Stimulated activated CD8-positive, alpha-beta memory T cell treated with anti-CD3 and anti-CD28 coated beads, Interleukin-4, amount 100 ng/mL, for 4 hours (primary cell): ENCODE data around the gene TOP3A.
"Not testable (repeated sequence)": the region's sequence is repeated elsewhere in the genome, so short reads cannot be mapped to it uniquely, and the experiment has no call there.

Experiments used
- DNase-seq, 2 donors: peaks; one replicate each; pipeline ENCODE4 v3.0.0-alpha.2; 2020; ENCODE audit warnings: low read depth in 2 of 2, low spot score in 1 of 2

TOP3A gene

DNA sequence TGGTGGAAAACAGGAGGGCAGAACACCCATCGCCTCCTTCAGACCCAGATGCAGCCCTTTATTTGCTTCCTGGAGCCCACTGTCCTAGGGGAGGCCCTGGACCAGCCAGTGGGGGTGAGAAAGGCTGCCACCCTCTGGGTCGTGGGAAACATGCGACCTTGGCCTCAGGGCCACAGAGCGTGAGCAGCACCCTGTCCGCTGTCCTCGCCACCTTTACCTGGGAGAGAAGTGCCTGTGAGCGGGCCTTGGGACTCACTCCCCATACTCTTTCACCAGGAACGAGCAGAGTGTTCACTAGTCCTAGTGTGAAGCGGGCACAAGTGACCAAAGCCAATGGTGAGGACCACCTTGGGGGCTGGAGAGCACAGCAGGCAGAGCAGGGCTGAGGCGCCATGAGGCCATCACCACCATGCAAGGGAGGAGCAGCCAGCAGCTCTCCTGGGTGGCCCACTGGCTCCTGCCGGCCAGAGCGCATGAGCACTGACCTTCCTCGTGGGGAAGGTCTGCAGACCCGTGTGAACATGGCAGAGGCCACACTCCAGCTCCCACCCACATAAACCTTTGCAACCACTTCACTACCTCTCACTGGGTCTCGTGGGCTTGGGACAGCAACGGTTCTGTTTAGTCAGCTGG, 8.8 kb upstream of the TOP3A start:
- DNase-seq: no peak

GRCh38 chr17:18323007-18323406, 8.2 kb upstream of the TOP3A start:
- DNase-seq: no peak

- no peak for DNase-seq
Measured at GRCh38 chr17:18322522-18322921, 7.7 kb upstream of the TOP3A start.

DNA sequence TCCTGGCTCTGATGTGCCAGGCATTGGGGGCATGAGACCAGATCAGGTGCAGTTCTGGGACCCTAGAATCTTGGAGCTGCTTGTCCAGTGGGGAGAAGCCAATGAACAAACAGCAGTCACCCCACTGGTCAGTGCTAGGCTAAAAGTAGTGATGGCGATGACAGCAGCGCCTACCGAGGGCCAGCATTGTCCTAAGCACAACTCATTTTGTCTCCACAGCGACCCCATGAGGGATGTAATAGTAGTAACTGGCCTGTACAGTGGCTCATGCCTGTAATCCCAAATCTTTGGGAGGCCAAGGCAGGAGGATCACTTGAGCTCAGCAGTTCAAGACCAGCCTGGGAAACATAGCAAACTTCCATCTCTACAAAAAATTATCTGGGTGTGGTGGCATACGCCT, 6.5 kb upstream of the TOP3A start:
- DNase-seq: no peak

GRCh38 chr17:18320301-18320700, 5.5 kb upstream of the TOP3A start:
- DNase-seq: no peak

DNA sequence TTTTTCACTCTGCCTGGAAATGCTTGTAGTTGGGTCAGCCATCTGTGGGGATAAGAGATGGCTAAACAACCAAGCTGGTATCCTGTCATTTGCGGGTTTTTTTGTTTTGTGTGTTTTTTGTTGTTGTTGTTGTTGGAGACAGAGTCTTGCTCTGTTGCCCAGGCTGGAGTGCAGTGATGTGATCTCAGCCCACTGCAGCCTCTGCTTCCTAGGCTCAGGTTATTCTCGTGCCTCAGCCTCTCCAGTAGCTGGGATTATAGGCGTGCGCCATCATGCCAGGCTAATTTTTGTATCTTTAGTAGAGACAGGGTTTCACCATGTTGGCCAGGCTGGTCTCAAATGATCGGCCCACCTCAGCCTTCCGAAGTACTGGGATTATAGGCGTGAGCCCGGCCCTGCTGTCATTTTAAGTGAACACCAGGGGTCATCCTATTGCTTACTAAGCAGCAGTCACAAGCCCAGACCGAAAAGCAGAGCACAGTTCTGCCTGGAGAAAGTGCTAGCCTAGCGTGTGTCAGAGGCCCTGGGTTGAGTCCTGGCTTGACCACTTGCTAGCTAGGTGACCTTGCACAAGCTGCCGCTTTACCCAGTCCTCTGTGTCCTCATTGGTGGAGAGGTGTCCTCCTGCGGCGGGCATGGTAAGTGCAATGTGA, 4.9 kb upstream of the TOP3A start:
- DNase-seq: no peak

DNA sequence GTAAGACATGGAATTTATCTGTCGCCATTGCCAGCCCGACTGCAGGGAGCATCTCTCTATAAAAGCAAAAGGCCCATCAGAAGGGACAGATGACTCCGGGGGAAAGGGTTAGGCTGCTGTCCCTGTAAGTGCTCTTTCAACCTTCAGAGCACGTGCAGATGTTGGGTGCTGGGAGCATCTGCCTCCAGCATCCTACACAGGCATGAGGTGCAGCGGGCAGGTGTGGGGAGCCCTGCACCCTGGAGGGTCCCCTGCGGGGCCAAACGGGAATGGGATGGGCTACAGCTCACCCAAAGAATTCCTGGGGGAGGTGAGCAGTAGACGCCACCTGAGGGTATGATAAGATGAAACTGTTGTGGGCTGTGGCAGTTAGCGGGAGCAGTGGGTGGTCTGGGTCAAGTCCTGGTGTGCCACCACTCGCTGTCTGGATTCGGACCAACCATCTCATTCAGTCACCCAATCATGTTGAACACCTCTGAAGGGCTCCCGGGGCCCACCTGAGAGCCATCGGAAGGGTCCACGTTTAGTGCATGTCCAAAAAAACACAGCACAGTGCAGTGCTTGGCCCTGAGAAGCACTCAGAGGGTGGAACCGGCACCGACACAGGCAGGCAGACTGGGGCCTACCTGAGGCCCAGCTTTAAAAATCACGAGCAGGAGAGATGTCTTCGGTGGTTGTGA, 4.1 kb upstream of the TOP3A start:
- no peak for DNase-seq

GRCh38 chr17:18318117-18318516, 3.3 kb upstream of the TOP3A start:
- DNase-seq: no peak

GRCh38 chr17:18315961-18316360, 1.2 kb upstream of the TOP3A start:
- DNase-seq: no peak

- no peak for DNase-seq
Measured at GRCh38 chr17:18315562-18315922, 748 bp upstream of the TOP3A start.

DNA sequence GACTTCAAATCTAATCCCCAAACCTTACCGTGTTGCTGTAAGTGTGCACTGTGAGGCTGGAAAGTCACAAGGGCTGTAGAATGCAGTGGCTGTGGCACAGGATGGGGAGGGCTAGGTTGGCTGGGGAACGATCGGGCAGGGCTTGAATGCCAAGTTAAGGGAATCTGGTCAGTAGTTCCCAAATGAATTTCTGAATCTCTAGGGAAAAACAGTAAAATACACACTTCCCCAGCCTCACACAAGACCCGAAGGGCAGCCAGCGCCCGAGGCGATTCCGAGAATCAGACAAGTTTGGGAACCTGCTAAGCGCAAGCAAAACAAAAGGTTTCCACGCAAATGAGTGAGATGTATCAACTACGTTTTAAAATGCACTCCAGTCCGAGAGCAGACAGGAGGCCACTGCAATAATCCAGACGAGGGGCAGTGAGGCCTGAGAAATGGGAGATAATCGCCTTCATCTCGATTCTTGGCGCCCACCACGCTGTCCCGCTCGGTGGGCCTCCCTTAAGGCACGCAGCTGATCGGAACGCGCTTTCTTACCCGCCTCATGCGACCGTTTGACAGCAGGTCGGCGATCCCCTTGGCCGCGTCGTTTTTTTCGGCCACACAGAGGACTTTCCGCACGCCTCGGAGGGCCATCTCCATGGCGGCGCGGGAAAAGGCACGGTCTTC, 599 bp downstream of the TOP3A start:
- no peak for DNase-seq

DNA sequence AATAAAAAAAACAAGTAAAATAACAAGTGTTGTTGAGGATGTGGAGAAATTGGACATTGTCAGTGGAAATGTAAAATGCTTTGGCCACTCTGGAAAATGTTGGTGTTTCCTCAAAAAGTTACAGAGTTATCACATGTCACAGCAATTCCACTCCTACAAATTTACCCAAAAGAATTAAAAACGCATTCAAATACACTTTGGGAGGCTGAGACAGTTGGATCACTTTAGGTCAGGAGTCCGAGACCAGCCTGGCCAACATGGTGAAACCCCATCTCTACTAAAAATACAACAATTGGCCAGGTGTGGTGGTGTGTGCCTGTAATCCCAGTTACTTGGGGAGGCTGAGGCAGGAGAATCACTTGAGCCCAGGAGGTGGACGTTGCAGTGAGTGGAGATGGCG, 5.6 kb downstream of the TOP3A start:
- DNase-seq: no peak

GRCh38 chr17:18303206-18303605, 11.6 kb downstream of the TOP3A start:
- not testable (repeated sequence) for DNase-seq

DNA sequence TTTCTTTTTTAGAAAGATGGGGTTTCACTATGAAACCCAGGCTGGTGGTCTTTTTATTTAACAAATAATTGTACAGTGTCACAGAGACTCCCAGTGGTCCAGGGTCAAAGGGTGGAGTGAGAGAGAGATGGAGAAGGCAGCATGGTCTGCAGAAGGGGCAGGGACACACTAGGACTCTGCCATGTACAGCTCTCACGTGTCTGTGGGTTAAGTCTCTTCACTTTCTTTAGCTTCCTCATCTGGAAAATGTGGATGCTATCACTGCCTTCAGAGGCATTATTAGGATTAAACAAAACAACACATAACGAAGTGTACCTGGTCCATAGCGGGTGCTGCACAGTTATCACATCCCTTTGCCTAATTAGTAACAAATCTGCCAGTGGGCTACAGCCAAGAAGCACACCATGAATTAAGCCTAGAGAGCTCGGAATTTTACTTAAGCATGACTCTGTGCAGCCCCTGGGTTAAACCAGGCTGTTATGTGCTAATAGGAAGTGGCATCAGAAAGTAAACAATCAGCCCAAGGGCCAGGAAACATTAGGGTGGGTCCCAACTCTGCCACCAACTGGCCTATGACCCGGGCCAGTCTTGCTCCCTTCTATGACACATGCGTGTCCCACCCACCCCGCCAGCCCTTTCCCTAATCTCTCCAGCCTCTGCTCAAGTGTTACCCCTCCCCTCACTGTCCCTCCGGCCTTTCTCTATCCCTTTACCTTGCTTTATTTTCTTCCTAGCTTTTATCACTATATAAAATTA, 13.9 kb downstream of the TOP3A start:
- no peak for DNase-seq

DNA sequence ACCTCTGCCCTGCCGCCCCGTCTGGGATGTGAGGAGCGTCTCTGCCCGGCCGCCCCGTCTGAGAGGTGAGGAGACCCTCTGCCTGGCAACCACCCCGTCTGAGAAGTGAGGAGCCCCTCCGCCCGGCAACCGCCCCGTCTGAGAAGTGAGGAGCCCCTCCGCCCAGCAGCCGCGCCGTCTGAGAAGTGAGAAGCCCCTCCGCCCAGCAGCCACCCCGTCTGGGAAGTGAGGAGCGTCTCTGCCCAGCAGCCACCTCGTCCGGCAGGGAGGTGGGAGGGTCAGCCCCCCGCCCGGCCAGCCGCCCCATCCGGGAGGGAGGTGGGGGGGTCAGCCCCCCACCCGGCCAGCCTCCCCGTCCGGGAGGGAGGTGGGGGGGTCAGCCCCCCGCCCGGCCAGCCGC, 16.7 kb downstream of the TOP3A start:
- not testable (repeated sequence) for DNase-seq

GRCh38 chr17:18291718-18292540, 22.9 kb downstream of the TOP3A start:
- no peak for DNase-seq

- no peak for DNase-seq
Measured at GRCh38 chr17:18285296-18285695, 29.5 kb downstream of the TOP3A start.

- no peak for DNase-seq
Measured at GRCh38 chr17:18281788-18282187, 33.0 kb downstream of the TOP3A start.

- no peak for DNase-seq
Measured at GRCh38 chr17:18280766-18281371, 33.9 kb downstream of the TOP3A start.

DNA sequence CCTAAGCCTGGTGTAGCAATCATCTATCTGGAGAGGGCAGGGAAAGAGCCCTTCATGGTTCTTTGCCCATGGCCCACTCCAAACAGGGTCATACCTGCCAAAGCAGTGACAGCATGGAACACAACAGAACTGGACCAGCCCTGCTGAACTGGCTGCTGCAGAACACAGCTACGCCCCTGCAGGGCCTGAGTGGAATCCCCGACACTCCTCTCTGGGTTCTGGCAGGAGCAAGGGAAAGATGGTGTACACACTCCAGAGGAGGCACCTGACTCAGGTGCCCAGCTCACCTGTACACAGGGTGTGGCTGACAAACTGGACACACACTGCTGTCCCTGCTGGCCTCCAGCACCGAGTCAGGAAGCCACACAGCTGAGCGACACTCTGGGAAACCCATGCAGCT, 34.5 kb downstream of the TOP3A start:
- no peak for DNase-seq
